Measurements from ENCODE around the gene STXBP5.

DNA sequence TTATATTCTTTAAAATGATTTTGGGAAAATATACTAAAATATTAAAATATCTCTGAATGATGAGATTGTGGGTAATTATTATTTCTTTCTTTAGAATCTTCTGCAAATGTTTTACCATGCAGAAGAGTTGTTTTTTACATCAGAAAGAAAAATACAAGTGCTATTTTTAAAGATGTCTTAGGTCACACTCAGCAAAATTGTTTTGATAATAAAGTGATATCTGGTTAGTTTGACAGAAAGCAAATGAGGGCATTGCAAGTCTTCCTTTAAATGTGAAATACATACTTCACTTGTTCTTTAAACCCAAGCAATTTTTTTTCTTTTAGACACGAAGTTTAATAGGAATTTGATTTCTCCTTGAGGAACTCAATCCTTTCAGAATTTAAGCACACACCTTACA, 43.6 kb upstream of the STXBP5 start:
- no peak for TF ChIP-seq CTCF (tag by site-specific recombination; IDR thresholded peaks at IDR 0.05)
- TF ChIP-seq, protein P1, sequence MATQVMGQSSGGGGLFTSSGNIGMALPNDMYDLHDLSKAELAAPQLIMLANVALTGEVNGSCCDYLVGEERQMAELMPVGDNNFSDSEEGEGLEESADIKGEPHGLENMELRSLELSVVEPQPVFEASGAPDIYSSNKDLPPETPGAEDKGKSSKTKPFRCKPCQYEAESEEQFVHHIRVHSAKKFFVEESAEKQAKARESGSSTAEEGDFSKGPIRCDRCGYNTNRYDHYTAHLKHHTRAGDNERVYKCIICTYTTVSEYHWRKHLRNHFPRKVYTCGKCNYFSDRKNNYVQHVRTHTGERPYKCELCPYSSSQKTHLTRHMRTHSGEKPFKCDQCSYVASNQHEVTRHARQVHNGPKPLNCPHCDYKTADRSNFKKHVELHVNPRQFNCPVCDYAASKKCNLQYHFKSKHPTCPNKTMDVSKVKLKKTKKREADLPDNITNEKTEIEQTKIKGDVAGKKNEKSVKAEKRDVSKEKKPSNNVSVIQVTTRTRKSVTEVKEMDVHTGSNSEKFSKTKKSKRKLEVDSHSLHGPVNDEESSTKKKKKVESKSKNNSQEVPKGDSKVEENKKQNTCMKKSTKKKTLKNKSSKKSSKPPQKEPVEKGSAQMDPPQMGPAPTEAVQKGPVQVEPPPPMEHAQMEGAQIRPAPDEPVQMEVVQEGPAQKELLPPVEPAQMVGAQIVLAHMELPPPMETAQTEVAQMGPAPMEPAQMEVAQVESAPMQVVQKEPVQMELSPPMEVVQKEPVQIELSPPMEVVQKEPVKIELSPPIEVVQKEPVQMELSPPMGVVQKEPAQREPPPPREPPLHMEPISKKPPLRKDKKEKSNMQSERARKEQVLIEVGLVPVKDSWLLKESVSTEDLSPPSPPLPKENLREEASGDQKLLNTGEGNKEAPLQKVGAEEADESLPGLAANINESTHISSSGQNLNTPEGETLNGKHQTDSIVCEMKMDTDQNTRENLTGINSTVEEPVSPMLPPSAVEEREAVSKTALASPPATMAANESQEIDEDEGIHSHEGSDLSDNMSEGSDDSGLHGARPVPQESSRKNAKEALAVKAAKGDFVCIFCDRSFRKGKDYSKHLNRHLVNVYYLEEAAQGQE (tag by site-specific recombination; IDR thresholded peaks at IDR 0.05), result no peak
- TF ChIP-seq ZNF121 (tag by site-specific recombination; IDR thresholded peaks at IDR 0.05), result no peak
- no peak for TF ChIP-seq ZNF274 (IDR thresholded peaks at IDR 0.05; ENCODE audit: low read length)
- no peak for TF ChIP-seq ZNF274 (tag by site-specific recombination; IDR thresholded peaks at IDR 0.05; ENCODE audit: borderline replicate concordance)
- TF ChIP-seq MYNN (tag by site-specific recombination; IDR thresholded peaks at IDR 0.05; ENCODE audit: borderline replicate concordance), result no peak
- TF ChIP-seq YY1 (tag by site-specific recombination; IDR thresholded peaks at IDR 0.05), result no peak
- no peak for TF ChIP-seq SETDB1 (IDR thresholded peaks at IDR 0.05; ENCODE audit: insufficient read length, low read length)

Measured in HEK293 (cell line).